ENCODE measurements around the gene LILRB1. TPM values are rescaled to one million over a fixed set of nuclear protein-coding genes. Genes with fewer than 3 reads are reported as not detected.
A peak's percentile ranks its signal among the peaks of the same experiment; 100 is the strongest.

Gene LILRB1
- total and polyA plus RNA-seq, 9 of the 15 experiments (the other 6 are each of a cell fraction or from before 2014, with no cell fraction given): not detected

GRCh38 chr19:54682306-54682856 lies 52.1 kb downstream of the LILRB1 start (continued):
- TF ChIP-seq ZBTB5 (IDR thresholded peaks at IDR 0.05) (no peak), TCF7L2 (IDR thresholded peaks at IDR 0.05; ENCODE audit: low read depth, low read length) (no peak), PTRF (tag; IDR thresholded peaks at IDR 0.05) (no peak), EHMT2 (IDR thresholded peaks at IDR 0.05) (0 out of 2 replicates have a peak, but pooled peaks have one; percentile 20), MCM2 (IDR thresholded peaks at IDR 0.05; ENCODE audit: low read depth) (no peak), ZEB2 (IDR thresholded peaks at IDR 0.05) (no peak), THRA (IDR thresholded peaks at IDR 0.05) (peak; percentile 60), PHB (CRISPR knock-in tag; IDR thresholded peaks at IDR 0.05) (no peak), NR2C2 (CRISPR knock-in tag; IDR thresholded peaks at IDR 0.05) (no peak), NR2C2 (tag; IDR thresholded peaks at IDR 0.05) (no peak), RAD21 (CRISPR knock-in tag; conservative IDR thresholded peaks at IDR 0.05 in 1 of 2, IDR thresholded peaks at IDR 0.05 in 1 of 2) (peak in 1 of 2 experiments; percentile 23; a peak in 1 of 4 replicates), FOXJ3 (CRISPR knock-in tag; IDR thresholded peaks at IDR 0.05) (no peak), CHD2 (IDR thresholded peaks at IDR 0.05; ENCODE audit: low read depth, low read length) (no peak), ZNF431 (CRISPR knock-in tag; IDR thresholded peaks at IDR 0.05) (no peak), ZNF436 (CRISPR knock-in tag; IDR thresholded peaks at IDR 0.05) (no peak), CBFA2T3 (IDR thresholded peaks at IDR 0.05) (peak; percentile 35), BRCA1 (IDR thresholded peaks at IDR 0.05) (no peak), BRCA1 (CRISPR knock-in tag; IDR thresholded peaks at IDR 0.05) (no peak), RAD51 (IDR thresholded peaks at IDR 0.05; ENCODE audit: borderline replicate concordance, low read depth) (no peak), KDM4B (IDR thresholded peaks at IDR 0.05; ENCODE audit: borderline replicate concordance in 2 of 2, low read depth in 1 of 2) (no peak), ZNF79 (CRISPR knock-in tag; IDR thresholded peaks at IDR 0.05; ENCODE audit: low read depth) (no peak), CC2D1A (IDR thresholded peaks at IDR 0.05) (no peak), MTA3 (IDR thresholded peaks at IDR 0.05; ENCODE audit: borderline replicate concordance) (no peak), ZNF12 (CRISPR knock-in tag; IDR thresholded peaks at IDR 0.05) (no peak), TRIM25 (IDR thresholded peaks at IDR 0.05; ENCODE audit: borderline replicate concordance) (no peak), JUND (IDR thresholded peaks at IDR 0.05; ENCODE audit: borderline replicate concordance, low read depth, low read length) (0 out of 2 replicates have a peak, but pooled peaks have one; percentile 20), JUND (tag; IDR thresholded peaks at IDR 0.05; ENCODE audit: borderline replicate concordance, low read depth, low read length) (no peak; the same call in 2 of the 3 replicates)
- TF ChIP-seq, protein P1, sequence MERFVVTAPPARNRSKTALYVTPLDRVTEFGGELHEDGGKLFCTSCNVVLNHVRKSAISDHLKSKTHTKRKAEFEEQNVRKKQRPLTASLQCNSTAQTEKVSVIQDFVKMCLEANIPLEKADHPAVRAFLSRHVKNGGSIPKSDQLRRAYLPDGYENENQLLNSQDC (CRISPR knock-in tag; IDR thresholded peaks at IDR 0.05): no peak
